AG09309 (cell line): ENCODE results near the gene TSC1.

Experiments used
- DNase-seq: peaks from one replicate; pipeline ENCODE4 v3.0.0-alpha.2; 2010; ENCODE audit warnings: low read depth
- H3K4me3 ChIP-seq: 2 replicates; pipeline ENCODE4 v1.5.1; 2011; ENCODE audit warnings: mild to moderate bottlenecking, low read depth, low read length, moderate library complexity; ENCODE audit not compliant: control insufficient read depth
- CTCF ChIP-seq: IDR thresholded peaks from 2 replicates; pipeline ENCODE4 v1.5.1; 2011; ENCODE audit warnings: mild to moderate bottlenecking, low read depth, low read length, inconsistent platforms; ENCODE audit not compliant: insufficient read depth, control insufficient read depth; ENCODE audit errors: missing control alignments

The TSC1 gene

DNA sequence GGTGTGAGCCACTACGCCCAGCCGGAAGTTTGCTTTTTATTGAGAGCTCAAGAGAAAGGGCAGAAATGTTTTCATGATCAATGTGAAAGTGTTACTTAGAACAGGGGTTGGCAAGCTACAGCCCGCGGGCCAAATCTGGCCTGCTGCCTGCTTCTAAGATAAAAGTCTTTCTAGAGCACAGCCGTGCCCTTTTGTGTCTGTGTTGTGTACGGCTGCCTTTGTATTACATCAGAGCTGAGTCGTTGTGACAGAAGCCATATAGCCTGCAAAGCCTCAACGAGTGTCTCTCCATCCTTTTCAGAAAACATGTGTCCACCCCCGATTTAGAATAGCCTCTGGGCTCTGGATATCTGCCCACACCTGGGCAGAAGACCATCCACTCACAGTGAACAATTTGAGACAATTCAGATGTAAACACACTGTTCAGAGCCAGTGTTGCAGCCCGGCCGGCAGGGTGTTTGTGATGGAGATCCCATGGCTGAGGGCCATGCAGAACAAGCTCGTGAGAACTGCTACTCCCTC, 95.2 kb downstream of the TSC1 start:
- no peak for TF ChIP-seq CTCF
- DNase-seq: no peak
- H3K4me3 ChIP-seq: no peak overlapping the region

DNA sequence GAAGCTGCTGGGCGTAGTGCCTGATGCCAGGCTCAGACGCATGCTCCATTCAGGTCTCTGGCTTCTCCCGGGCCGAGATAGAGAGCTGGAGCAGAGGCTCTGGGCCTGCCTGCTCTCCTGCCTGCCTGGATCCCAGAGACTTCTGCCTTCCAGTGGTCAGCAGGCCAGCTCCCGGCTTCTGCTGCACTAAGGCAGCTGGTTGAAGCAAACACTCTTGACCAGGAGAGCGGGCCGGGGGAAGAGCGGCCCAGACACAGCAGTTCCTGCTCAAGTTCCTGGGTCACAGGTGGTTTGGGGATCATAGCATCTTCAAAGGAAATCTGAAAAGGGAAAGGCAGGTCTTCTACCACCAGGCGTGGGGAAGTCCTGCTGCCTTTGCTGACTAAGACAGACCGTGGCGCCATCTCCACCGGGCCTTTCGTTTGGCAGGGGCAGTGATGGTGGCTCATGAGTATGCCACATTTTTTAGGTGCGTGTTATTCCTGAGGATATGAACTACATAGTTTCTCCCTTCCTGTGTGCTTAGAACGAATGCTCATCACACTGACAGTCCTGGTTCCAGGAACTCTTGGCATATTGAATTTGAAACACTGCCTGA, 97.4 kb downstream of the TSC1 start:
- H3K4me3 ChIP-seq: no peak overlapping the region
- no peak for DNase-seq
- no peak for TF ChIP-seq CTCF

GRCh38 chr9:132846109-132846917, 98.1 kb downstream of the TSC1 start:
- no peak for DNase-seq
- no peak overlapping the region for H3K4me3 ChIP-seq
- TF ChIP-seq CTCF: no peak

- DNase-seq: no peak
- TF ChIP-seq CTCF: no peak
- no peak overlapping the region for H3K4me3 ChIP-seq
Measured at GRCh38 chr9:132842124-132843044, 102.0 kb downstream of the TSC1 start.
